ENCODE measurements around the gene BRCA2. TPM values are rescaled to one million over a fixed set of nuclear protein-coding genes. Genes with fewer than 3 reads are reported as not detected.

BRCA2 gene
- total and polyA plus RNA-seq, 9 of the 15 experiments (the other 6 are each of a cell fraction or from before 2014, with no cell fraction given): 4.1 to 17.3 (median 5.8) TPM

DNA sequence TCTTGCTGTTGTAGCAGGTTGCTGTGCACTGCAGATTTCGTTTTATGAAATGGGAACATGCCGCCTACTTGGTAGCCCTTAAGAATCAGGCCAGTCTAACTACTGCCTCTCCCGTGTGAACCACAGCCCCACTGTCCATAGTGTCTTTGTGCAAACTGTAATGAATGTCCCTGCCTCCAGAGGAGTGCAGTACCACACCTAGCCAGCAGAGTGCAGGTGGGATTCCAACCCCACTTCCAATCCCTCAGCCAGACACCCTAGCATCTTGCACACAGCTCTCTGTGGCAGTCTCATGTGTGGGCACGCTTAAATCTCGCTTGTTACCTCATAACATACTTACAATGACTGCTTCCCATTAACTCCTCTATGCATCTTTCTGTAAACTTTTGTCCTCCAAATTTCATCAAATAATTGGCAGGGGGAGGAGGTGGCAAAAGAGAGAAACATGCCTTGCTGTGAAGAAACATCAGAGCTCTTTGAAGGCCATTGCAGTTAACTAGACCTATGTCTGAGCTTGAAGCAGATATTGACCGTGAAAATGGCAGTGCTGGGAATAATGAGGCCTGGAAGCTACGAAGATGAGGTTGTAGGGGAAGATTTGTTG, 47.4 kb upstream of the BRCA2 start:
- TF ChIP-seq, protein P1, sequence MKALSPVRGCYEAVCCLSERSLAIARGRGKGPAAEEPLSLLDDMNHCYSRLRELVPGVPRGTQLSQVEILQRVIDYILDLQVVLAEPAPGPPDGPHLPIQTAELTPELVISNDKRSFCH (CRISPR knock-in tag; IDR thresholded peaks at IDR 0.05): no peak
- TF ChIP-seq, protein P1 (tag; IDR thresholded peaks at IDR 0.05): no peak
- TF ChIP-seq EGR1 (conservative IDR thresholded peaks at IDR 0.05) (no peak), CTCF (IDR thresholded peaks at IDR 0.05 in 2 of 3, conservative IDR thresholded peaks at IDR 0.05 in 1 of 3; ENCODE audit: insufficient read depth in 2 of 3, low read depth in 1 of 3, low read length in 3 of 3) (peak; percentile 21 to 56 (median 34); a peak in 3 of 6 replicates), SNRNP70 (optimal IDR thresholded peaks at IDR 0.05; ENCODE audit: low read depth, low read length) (no peak), ZNF77 (CRISPR knock-in tag; IDR thresholded peaks at IDR 0.05) (no peak), ZEB2 (IDR thresholded peaks at IDR 0.05) (peak; percentile 83)
- ChIA-PET POLR2A (interaction anchor here (1.2 kb wide), 1 partner anchor 8 kb away, joined by 4 read pairs; no protein-coding TSS in a partner anchor), CTCF (ENCODE audit: low intra/inter-chr PET ratio) (no interaction called here)
- H3K36me3 ChIP-seq (ENCODE audit: control insufficient read depth, insufficient read depth, low read length): no peaks in the 10 kb centered on the region
- no TSS peak for BruUV-seq (replicated peaks)
- in situ Hi-C loops (cut with MboI) (no loop called here), intact Hi-C loops (cut with micrococcal nuclease) (no loop called here)
- no peak overlapping the region for H3K4me2 ChIP-seq (ENCODE audit: insufficient read depth, low read length)
- no peak overlapping the region for H3K4me3 ChIP-seq
- ATAC-seq (peak; percentile 56; the same call in 2 of the 3 replicates), DNase-seq (ENCODE audit: extremely low read depth in 1 of 4, low spot score in 3 of 4) (peak in 3 of 4 experiments; percentile 8 to 12 (median 11)), FAIRE-seq (no peak)
- no peaks in the 10 kb centered on the region; a peak in 1 of 5 replicates for H3K4me1 ChIP-seq (replicated peaks in 1 of 2; ENCODE audit: control insufficient read depth in 2 of 2, insufficient read depth in 2 of 2, low read length in 2 of 2)
- H3K9me1 ChIP-seq (ENCODE audit: control insufficient read depth, insufficient read depth, low read length): no peaks in the 10 kb centered on the region
- H3K79me2 ChIP-seq (ENCODE audit: control insufficient read depth, insufficient read depth, low read length): no peaks in the 10 kb centered on the region
- no peaks in the 10 kb centered on the region for H4K20me1 ChIP-seq (replicated peaks; ENCODE audit: control insufficient read depth, insufficient read depth, low read length)
- no peak overlapping the region for H3K27ac ChIP-seq (ENCODE audit: extremely low read depth, low read depth, low read length)
- H3K9ac ChIP-seq (ENCODE audit: insufficient read depth in 1 of 2, low read depth in 2 of 2, low read length in 2 of 2): no peak overlapping the region
- WGBS (ENCODE audit: insufficient coverage, low coverage, missing lambda C conversion rate): 3% methylated on average over 7 of the region's 7 CpGs
- H3K27me3 ChIP-seq (ENCODE audit: control insufficient read depth in 2 of 2, insufficient read depth in 2 of 2, low read length in 2 of 2): peaks cover 0 to 11% of the 10 kb centered on the region in 2 experiments; a peak in 3 of 5 replicates
- no peaks in the 10 kb centered on the region for H3K9me3 ChIP-seq (replicated peaks; ENCODE audit: control insufficient read depth, insufficient read depth, low read depth, low read length)
- no peak overlapping the region for H2AFZ ChIP-seq (ENCODE audit: low read depth, low read length)
